Thyroid gland (tissue), 4 donors: ENCODE measurements around the gene FLCN. TPM values are rescaled to one million over a fixed set of nuclear protein-coding genes. Genes with fewer than 3 reads are reported as not detected.

Experiments used
- DNase-seq, 2 donors: peaks; one replicate each; pipeline ENCODE4 v3.0.0-alpha.2; 2019
- H3K27ac ChIP-seq, 3 donors: fragments of 200-600 bp; sonication (generic); 1 replicate in 2 of 3; 2 replicates in 1 of 3; pipeline ENCODE4 v1.5.1; 2016 to 2019; ENCODE audit warnings: mild to moderate bottlenecking in 1 of 3, moderate library complexity in 1 of 3
- H3K27me3 ChIP-seq: fragments of 200-600 bp; sonication (generic); one replicate; pipeline ENCODE4 v1.5.1; 2019
- H3K36me3 ChIP-seq, 2 donors: fragments of 200-600 bp; sonication (generic); one replicate each; pipeline ENCODE4 v1.5.1; 2016 to 2019
- H3K4me1 ChIP-seq, 2 donors: fragments of 200-600 bp; sonication (generic); one replicate each; pipeline ENCODE4 v1.5.1; 2017 to 2019
- H3K4me3 ChIP-seq, 3 donors: fragments of 200-600 bp; sonication (generic); replicated peaks in 1 of 3; 1 replicate in 2 of 3; 2 replicates in 1 of 3; pipeline ENCODE4 v1.5.1; 2016; ENCODE audit warnings: mild to moderate bottlenecking in 1 of 3
- H3K9me3 ChIP-seq: fragments of 200-600 bp; sonication (generic); one replicate; pipeline ENCODE4 v1.5.1; 2017
- POLR2A ChIP-seq, 2 donors: fragments of 450-650 bp; IDR thresholded peaks; one replicate each; pipeline ENCODE4 v1.6.1; 2017; ENCODE audit warnings: antibody characterized with exemption in 2 of 2, mild to moderate bottlenecking in 2 of 2, moderate library complexity in 1 of 2
- WGBS, 2 donors: methylation state at CpG; one replicate each; pipeline ENCODE4 v1.1.5; 2017; 5-methylcytosine and 5-hydroxymethylcytosine counted together
- intact Hi-C: fragments of 100-400 bp; cut with DNase I; formaldehyde crosslinking; loops from one replicate; pipeline ENCODE4 v1.15.1; 2023
- total RNA-seq, 4 donors: library from RNA; depleted of rRNA; stranded (reverse); fragments of >200 nt; gene quantifications; one replicate each; pipeline ENCODE4 v1.2.3, GENCODE V29; 2016
- TF ChIP-seq, protein P1 (sequence below), 6 experiments: fragments of 200-600 bp in 3 of 6; fragments of 450-650 bp in 3 of 6; sonication (generic) in 3 of 6; IDR thresholded peaks; one replicate each; pipeline ENCODE4 v1.5.1; 2016 to 2019; ENCODE audit warnings: antibody characterized with exemption in 6 of 6, mild to moderate bottlenecking in 2 of 6, inconsistent platforms in 1 of 6, moderate library complexity in 1 of 6

Gene FLCN
- total RNA-seq, 4 donors from 2014 or later, result 61.5 to 79.7 (median 68.2) TPM

DNA sequence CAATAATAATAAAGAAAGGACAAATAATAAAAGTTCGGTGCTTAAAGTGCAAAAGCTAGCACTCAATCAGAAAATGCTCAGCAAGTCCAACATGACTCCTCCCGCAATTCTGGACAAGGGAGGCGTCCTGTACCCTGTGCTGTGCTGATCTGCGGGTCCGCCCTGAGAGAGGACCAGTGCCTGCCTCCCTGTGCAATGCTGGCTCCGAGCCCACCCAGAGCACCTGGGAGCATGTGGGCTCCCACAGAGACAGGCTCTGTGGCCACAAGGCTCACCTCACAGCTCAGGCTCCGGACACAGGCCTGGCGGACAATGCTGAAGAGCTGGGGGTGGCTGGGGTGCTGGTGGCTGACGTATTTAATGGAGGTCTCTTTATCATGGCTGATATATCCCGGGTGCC lies 11.1 kb downstream of the FLCN start:
- Histone ChIP-seq H3K4me3 (no peak overlapping the region), H3K36me3 (peaks cover 90 to 93% of the 10 kb centered on the region in 2 donors), H3K27ac (no peak overlapping the region), H3K4me1 (no peaks in the 10 kb centered on the region), H3K9me3 (no peaks in the 10 kb centered on the region), H3K27me3 (no peaks in the 10 kb centered on the region)
- no peak for DNase-seq
- TF ChIP-seq POLR2A (IDR thresholded peaks at IDR 0.05), result no peak
- TF ChIP-seq, protein P1, sequence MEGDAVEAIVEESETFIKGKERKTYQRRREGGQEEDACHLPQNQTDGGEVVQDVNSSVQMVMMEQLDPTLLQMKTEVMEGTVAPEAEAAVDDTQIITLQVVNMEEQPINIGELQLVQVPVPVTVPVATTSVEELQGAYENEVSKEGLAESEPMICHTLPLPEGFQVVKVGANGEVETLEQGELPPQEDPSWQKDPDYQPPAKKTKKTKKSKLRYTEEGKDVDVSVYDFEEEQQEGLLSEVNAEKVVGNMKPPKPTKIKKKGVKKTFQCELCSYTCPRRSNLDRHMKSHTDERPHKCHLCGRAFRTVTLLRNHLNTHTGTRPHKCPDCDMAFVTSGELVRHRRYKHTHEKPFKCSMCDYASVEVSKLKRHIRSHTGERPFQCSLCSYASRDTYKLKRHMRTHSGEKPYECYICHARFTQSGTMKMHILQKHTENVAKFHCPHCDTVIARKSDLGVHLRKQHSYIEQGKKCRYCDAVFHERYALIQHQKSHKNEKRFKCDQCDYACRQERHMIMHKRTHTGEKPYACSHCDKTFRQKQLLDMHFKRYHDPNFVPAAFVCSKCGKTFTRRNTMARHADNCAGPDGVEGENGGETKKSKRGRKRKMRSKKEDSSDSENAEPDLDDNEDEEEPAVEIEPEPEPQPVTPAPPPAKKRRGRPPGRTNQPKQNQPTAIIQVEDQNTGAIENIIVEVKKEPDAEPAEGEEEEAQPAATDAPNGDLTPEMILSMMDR (IDR thresholded peaks at IDR 0.05), result no peak
- WGBS, 2 donors, result 92 to 96% methylated on average over 7 to 10 of the region's 10 CpGs
- intact Hi-C loops, result no loop called here

DNA sequence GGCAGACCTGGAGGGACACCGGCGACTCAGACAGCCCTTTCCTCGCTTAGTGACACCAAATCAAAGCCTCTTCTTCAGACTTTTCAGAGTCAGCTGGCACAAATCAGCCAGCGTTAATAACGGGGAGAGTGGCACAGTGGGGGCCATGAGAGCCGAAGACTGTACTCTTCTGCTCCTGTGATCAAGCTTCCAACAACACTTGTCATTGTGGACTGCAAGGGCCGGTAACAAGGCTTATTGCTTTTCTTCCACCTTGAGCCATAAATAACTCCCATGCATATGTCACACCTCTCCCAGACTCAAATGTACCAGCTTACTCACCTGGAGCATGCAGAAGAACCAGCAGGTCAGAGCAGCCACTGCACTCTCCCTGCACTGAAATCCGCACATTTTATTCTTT lies 12.8 kb downstream of the FLCN start:
- no peaks in the 10 kb centered on the region for H3K4me1 ChIP-seq
- 91 to 93% methylated on average over 8 of the region's 8 CpGs for WGBS, 2 donors
- no peak for DNase-seq
- H3K4me3 ChIP-seq, result no peak overlapping the region
- H3K27ac ChIP-seq, result no peak overlapping the region
- no peaks in the 10 kb centered on the region for H3K9me3 ChIP-seq
- TF ChIP-seq POLR2A (IDR thresholded peaks at IDR 0.05), result no peak
- H3K36me3 ChIP-seq, result peaks cover 87 to 93% of the 10 kb centered on the region in 2 donors
- intact Hi-C loops, result no loop called here
- H3K27me3 ChIP-seq, result no peaks in the 10 kb centered on the region

DNA sequence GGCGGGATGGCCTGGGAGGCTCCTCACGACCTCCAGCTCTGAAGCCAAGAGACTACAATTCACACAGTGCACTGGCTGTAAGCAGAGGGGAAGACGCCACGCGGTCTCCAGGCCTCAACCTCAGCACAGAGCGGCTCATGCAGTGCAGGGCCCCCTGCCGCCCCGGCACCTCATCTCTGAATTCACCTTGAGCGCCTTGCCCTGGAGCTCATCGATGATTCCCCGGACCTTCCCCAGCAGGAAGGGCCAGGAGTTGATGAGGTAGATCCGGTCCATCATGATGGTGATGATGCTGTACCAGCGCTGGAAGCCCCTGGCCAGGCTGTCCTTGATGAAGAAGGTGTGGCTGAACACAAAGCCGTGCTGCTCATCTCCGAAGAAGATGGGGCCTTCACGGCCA lies 13.2 kb downstream of the FLCN start:
- DNase-seq, result no peak
- intact Hi-C loops, result no loop called here
- H3K9me3 ChIP-seq, result no peaks in the 10 kb centered on the region
- 90 to 92% methylated on average over 9 to 10 of the region's 16 CpGs for WGBS, 2 donors
- no peak overlapping the region for H3K4me3 ChIP-seq
- TF ChIP-seq, protein P1 (IDR thresholded peaks at IDR 0.05), result no peak
- TF ChIP-seq POLR2A (IDR thresholded peaks at IDR 0.05), result no peak
- no peak overlapping the region for H3K27ac ChIP-seq
- peaks cover 87 to 93% of the 10 kb centered on the region in 2 donors for H3K36me3 ChIP-seq
- no peaks in the 10 kb centered on the region for H3K27me3 ChIP-seq
- no peaks in the 10 kb centered on the region for H3K4me1 ChIP-seq

DNA sequence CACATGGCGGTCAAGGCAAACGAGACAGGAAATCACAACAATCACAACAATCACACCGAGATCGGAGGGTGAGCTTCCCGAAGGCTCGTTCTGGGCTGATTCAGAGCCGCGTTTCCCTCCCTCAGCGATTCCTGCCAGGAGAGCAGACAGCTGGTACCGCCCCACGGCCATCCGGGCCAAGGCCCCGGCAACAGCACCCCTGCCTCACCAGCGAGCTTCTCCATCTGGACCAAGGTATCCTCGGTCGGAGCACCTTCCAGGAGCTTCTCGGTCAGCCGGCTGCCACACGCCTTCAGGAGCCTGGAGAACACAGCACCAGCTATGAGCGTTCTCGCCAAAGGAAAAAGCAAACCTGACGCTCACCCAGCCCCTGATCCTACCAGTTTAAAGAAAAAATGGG lies 15.6 kb downstream of the FLCN start:
- Histone ChIP-seq H3K4me1 (no peaks in the 10 kb centered on the region), H3K4me3 (no peak overlapping the region), H3K27ac (no peak overlapping the region), H3K27me3 (no peaks in the 10 kb centered on the region), H3K36me3 (peaks cover 84 to 94% of the 10 kb centered on the region in 2 donors), H3K9me3 (no peaks in the 10 kb centered on the region)
- no peak for TF ChIP-seq POLR2A (IDR thresholded peaks at IDR 0.05)
- TF ChIP-seq, protein P1 (IDR thresholded peaks at IDR 0.05), result no peak
- intact Hi-C loops, result no loop called here
- WGBS, 2 donors, result 93 to 96% methylated on average over 20 to 22 of the region's 22 CpGs
- DNase-seq, result no peak

DNA sequence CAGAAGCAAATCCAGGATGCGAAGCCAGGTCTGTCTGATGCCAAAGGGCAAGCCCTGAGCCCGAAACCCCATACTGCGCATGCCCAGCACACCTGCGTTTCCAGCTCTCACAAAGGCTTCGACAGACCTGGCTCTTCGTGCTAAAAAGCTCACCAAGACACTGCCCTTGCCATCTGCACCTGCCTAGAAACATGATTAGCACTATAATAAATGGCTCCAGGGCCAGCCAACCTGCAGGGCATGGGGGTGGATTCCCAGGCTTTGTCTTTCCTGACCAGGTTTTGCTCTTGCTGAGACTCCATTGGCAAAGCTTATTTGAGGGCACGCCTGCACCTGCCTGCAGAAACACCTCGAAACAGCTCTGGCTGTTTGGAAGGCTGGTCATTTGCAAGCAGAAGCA lies 16.4 kb downstream of the FLCN start:
- DNase-seq, result no peak
- H3K9me3 ChIP-seq, result no peaks in the 10 kb centered on the region
- WGBS, 2 donors, result 93 to 95% methylated on average over 8 of the region's 8 CpGs
- peaks cover 84 to 93% of the 10 kb centered on the region in 2 donors for H3K36me3 ChIP-seq
- H3K4me1 ChIP-seq, result no peaks in the 10 kb centered on the region
- no peaks in the 10 kb centered on the region for H3K27me3 ChIP-seq
- no peak overlapping the region for H3K27ac ChIP-seq
- TF ChIP-seq, protein P1 (IDR thresholded peaks at IDR 0.05), result no peak
- TF ChIP-seq POLR2A (IDR thresholded peaks at IDR 0.05), result no peak
- intact Hi-C loops, result no loop called here
- no peak overlapping the region for H3K4me3 ChIP-seq

DNA sequence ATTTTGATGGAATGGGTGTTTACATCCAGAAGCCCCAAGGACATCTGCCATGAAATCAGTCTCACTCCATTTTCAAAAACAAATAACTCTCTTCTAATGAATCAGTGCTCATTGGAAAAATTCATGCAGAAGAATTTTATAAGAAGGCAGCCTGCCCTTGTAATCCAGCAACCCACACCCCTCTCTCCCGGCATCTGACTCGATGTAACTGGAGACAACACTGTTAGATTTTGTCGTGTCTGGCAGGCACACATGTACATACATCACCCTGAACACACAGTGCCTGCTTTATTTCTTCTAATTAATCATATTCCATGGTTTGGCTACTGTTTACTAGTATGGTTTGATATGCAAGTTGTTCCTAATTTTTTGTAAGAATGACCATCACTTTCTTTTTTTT lies 19.0 kb downstream of the FLCN start:
- no peaks in the 10 kb centered on the region for H3K27me3 ChIP-seq
- H3K4me1 ChIP-seq, result no peaks in the 10 kb centered on the region
- intact Hi-C loops, result no loop called here
- 92 to 95% methylated on average over 3 of the region's 3 CpGs for WGBS, 2 donors
- H3K9me3 ChIP-seq, result no peaks in the 10 kb centered on the region
- DNase-seq, result no peak
- H3K4me3 ChIP-seq, result no peak overlapping the region
- H3K27ac ChIP-seq, result no peak overlapping the region
- TF ChIP-seq, protein P1 (IDR thresholded peaks at IDR 0.05), result no peak
- TF ChIP-seq POLR2A (IDR thresholded peaks at IDR 0.05), result no peak
- peaks cover 86 to 89% of the 10 kb centered on the region in 2 donors for H3K36me3 ChIP-seq
